ENCODE data around the gene KCNJ12.
"Not testable (repeated sequence)": the region's sequence is repeated elsewhere in the genome, so short reads cannot be mapped to it uniquely, and the experiment has no call there.

DNA sequence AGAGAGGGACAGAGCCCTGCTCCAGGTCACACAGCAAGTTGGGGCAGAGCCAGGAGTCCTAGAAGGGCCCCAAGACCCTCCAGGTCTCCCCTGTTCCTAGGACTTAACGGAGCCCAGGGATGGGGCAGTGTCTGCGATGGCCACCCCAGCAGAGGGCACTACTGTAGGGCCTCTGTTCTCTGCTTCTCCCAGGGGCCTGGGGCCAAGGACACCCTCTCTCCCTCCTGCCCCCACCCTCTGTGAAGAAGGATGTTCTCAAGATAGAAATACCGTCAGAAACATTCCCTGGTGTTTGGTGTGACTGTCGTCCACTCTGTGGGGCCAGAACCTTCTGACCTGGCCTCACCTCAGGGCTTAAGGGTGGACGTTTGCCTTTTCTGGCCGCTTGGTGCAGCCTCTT is 28.4 kb downstream of the KCNJ12 start:
- TF ChIP-seq, protein P1, sequence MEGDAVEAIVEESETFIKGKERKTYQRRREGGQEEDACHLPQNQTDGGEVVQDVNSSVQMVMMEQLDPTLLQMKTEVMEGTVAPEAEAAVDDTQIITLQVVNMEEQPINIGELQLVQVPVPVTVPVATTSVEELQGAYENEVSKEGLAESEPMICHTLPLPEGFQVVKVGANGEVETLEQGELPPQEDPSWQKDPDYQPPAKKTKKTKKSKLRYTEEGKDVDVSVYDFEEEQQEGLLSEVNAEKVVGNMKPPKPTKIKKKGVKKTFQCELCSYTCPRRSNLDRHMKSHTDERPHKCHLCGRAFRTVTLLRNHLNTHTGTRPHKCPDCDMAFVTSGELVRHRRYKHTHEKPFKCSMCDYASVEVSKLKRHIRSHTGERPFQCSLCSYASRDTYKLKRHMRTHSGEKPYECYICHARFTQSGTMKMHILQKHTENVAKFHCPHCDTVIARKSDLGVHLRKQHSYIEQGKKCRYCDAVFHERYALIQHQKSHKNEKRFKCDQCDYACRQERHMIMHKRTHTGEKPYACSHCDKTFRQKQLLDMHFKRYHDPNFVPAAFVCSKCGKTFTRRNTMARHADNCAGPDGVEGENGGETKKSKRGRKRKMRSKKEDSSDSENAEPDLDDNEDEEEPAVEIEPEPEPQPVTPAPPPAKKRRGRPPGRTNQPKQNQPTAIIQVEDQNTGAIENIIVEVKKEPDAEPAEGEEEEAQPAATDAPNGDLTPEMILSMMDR (IDR thresholded peaks at IDR 0.05 in 4 of 5, conservative IDR thresholded peaks at IDR 0.05 in 1 of 5): peak in 1 of 5 experiments; percentile 34
- not testable (repeated sequence) for TF ChIP-seq POLR2A (IDR thresholded peaks at IDR 0.05)

Measured in gastrocnemius medialis (tissue), 4 donors.